ENCODE data around the gene KRTAP9-3. TPM values are rescaled to one million over a fixed set of nuclear protein-coding genes. Genes with fewer than 3 reads are reported as not detected.
"Not testable (repeated sequence)": the region's sequence is repeated elsewhere in the genome, so short reads cannot be mapped to it uniquely, and the experiment has no call there.

The KRTAP9-3 gene
- total RNA-seq, 1 donor from 2014 or later, result not detected

- H3K4me1 Mint-ChIP-seq; H3K9me3 Mint-ChIP-seq; H3K27me3 Mint-ChIP-seq; DNase-seq; intact Hi-C loops (cut with micrococcal nuclease); H3K27ac Mint-ChIP-seq; H3K4me3 Mint-ChIP-seq; H3K36me3 Mint-ChIP-seq (ENCODE audit: low read depth): not testable (repeated sequence)
Observed at GRCh38 chr17:41226598-41227095, 5.6 kb upstream of the KRTAP9-3 start, which contains the start of gene KRTAP9-2. Gene KRTAP9-2 (plus strand): TSS chr17:41226648. CDS start chr17:41226655, 7 bp downstream.

GRCh38 chr17:41230094-41230493 is 2.2 kb upstream of the KRTAP9-3 start:
- H3K9me3 Mint-ChIP-seq, result no peaks in the 10 kb centered on the region
- intact Hi-C loops (cut with micrococcal nuclease), result no loop called here
- H3K4me1 Mint-ChIP-seq, result no peaks in the 10 kb centered on the region
- no peak overlapping the region for H3K4me3 Mint-ChIP-seq
- no peak for DNase-seq
- H3K27me3 Mint-ChIP-seq, result peaks cover 17% of the 10 kb centered on the region
- no peak overlapping the region for H3K27ac Mint-ChIP-seq
- no peaks in the 10 kb centered on the region for H3K36me3 Mint-ChIP-seq (ENCODE audit: low read depth)

GRCh38 chr17:41231731-41232130 is 518 bp upstream of the KRTAP9-3 start:
- Mint-ChIP-seq H3K27me3 (peaks cover 22% of the 10 kb centered on the region), H3K9me3 (no peaks in the 10 kb centered on the region), H3K4me3 (no peak overlapping the region), H3K4me1 (no peaks in the 10 kb centered on the region), H3K36me3 (ENCODE audit: low read depth) (no peaks in the 10 kb centered on the region), H3K27ac (no peak overlapping the region)
- no peak for DNase-seq
- intact Hi-C loops (cut with micrococcal nuclease), result no loop called here

GRCh38 chr17:41237116-41237515 is 4.9 kb downstream of the KRTAP9-3 start:
- H3K9me3 Mint-ChIP-seq; DNase-seq; H3K36me3 Mint-ChIP-seq (ENCODE audit: low read depth); H3K27ac Mint-ChIP-seq; H3K4me1 Mint-ChIP-seq; H3K4me3 Mint-ChIP-seq; intact Hi-C loops (cut with micrococcal nuclease): not testable (repeated sequence)
- peaks cover 17% of the 10 kb centered on the region for H3K27me3 Mint-ChIP-seq

- H3K36me3 Mint-ChIP-seq (ENCODE audit: low read depth); H3K9me3 Mint-ChIP-seq; DNase-seq; H3K27ac Mint-ChIP-seq; intact Hi-C loops (cut with micrococcal nuclease); H3K4me3 Mint-ChIP-seq; H3K4me1 Mint-ChIP-seq: not testable (repeated sequence)
- peaks cover 19% of the 10 kb centered on the region for H3K27me3 Mint-ChIP-seq
Observed at GRCh38 chr17:41237949-41238437, 5.7 kb downstream of the KRTAP9-3 start, which contains the start of gene KRTAP9-8. Gene KRTAP9-8 (plus strand): TSS chr17:41237999. CDS start chr17:41238052, 53 bp downstream.

- peaks cover 20% of the 10 kb centered on the region for H3K27me3 Mint-ChIP-seq
- H3K4me1 Mint-ChIP-seq; H3K27ac Mint-ChIP-seq; intact Hi-C loops (cut with micrococcal nuclease); H3K4me3 Mint-ChIP-seq; H3K9me3 Mint-ChIP-seq; H3K36me3 Mint-ChIP-seq (ENCODE audit: low read depth): not testable (repeated sequence)
- peak; percentile 18 for DNase-seq
Observed at GRCh38 chr17:41246995-41247787, 14.9 kb downstream of the KRTAP9-3 start.

- DNase-seq, result peak; percentile 37
- H3K27me3 Mint-ChIP-seq, result peaks cover 22% of the 10 kb centered on the region
Observed at GRCh38 chr17:41249637-41250240, 17.5 kb downstream of the KRTAP9-3 start, which contains the start of gene KRTAP9-4. Gene KRTAP9-4 (plus strand): TSS chr17:41249687. CDS start chr17:41249721, 34 bp downstream.

GRCh38 chr17:41251261-41251660 is 19.0 kb downstream of the KRTAP9-3 start:
- Mint-ChIP-seq H3K36me3 (ENCODE audit: low read depth) (no peaks in the 10 kb centered on the region), H3K27ac (no peak overlapping the region), H3K4me3 (no peak overlapping the region), H3K9me3 (no peaks in the 10 kb centered on the region), H3K4me1 (no peaks in the 10 kb centered on the region), H3K27me3 (peaks cover 24% of the 10 kb centered on the region)
- no peak for DNase-seq
- intact Hi-C loops (cut with micrococcal nuclease), result no loop called here

More at GRCh38 chr17:41249637-41250240, 17.5 kb downstream of the KRTAP9-3 start, which contains the start of gene KRTAP9-4:
- H3K9me3 Mint-ChIP-seq; intact Hi-C loops (cut with micrococcal nuclease); H3K27ac Mint-ChIP-seq; H3K36me3 Mint-ChIP-seq (ENCODE audit: low read depth); H3K4me3 Mint-ChIP-seq; H3K4me1 Mint-ChIP-seq: not testable (repeated sequence)

GRCh38 chr17:41254861-41255260 is 22.6 kb downstream of the KRTAP9-3 start:
- H3K4me3 Mint-ChIP-seq, result no peak overlapping the region
- intact Hi-C loops (cut with micrococcal nuclease), result loop anchor here (5.0 kb wide), 1 partner anchor 42 kb away; no protein-coding TSS in a partner anchor
- peak; percentile 40 for DNase-seq
- H3K9me3 Mint-ChIP-seq, result no peaks in the 10 kb centered on the region
- peaks cover 34% of the 10 kb centered on the region for H3K27me3 Mint-ChIP-seq
- no peak overlapping the region for H3K27ac Mint-ChIP-seq
- no peaks in the 10 kb centered on the region for H3K36me3 Mint-ChIP-seq (ENCODE audit: low read depth)
- H3K4me1 Mint-ChIP-seq, result no peaks in the 10 kb centered on the region

- intact Hi-C loops (cut with micrococcal nuclease), result loop anchor here (5.0 kb wide), 1 partner anchor 42 kb away; no protein-coding TSS in a partner anchor
- H3K9me3 Mint-ChIP-seq; H3K4me3 Mint-ChIP-seq; H3K4me1 Mint-ChIP-seq; H3K36me3 Mint-ChIP-seq (ENCODE audit: low read depth); H3K27ac Mint-ChIP-seq: not testable (repeated sequence)
- peaks cover 35% of the 10 kb centered on the region for H3K27me3 Mint-ChIP-seq
- peak; percentile 29 for DNase-seq
Observed at GRCh38 chr17:41255381-41256290, 23.4 kb downstream of the KRTAP9-3 start, which contains the start of gene KRTAP9-9. Gene KRTAP9-9 (plus strand): TSS chr17:41255384.

GRCh38 chr17:41256291-41256685 is 24.0 kb downstream of the KRTAP9-3 start:
- Mint-ChIP-seq H3K4me3 (no peak overlapping the region), H3K27ac (no peak overlapping the region), H3K4me1 (no peaks in the 10 kb centered on the region), H3K27me3 (peaks cover 38% of the 10 kb centered on the region), H3K36me3 (ENCODE audit: low read depth) (no peaks in the 10 kb centered on the region), H3K9me3 (no peaks in the 10 kb centered on the region)
- DNase-seq, result no peak
- intact Hi-C loops (cut with micrococcal nuclease), result loop anchor here (5.0 kb wide), 1 partner anchor 41 kb away; no protein-coding TSS in a partner anchor

- Mint-ChIP-seq H3K27me3 (peaks cover 33% of the 10 kb centered on the region), H3K4me1 (no peaks in the 10 kb centered on the region), H3K27ac (no peak overlapping the region), H3K9me3 (no peaks in the 10 kb centered on the region), H3K4me3 (no peak overlapping the region), H3K36me3 (ENCODE audit: low read depth) (no peaks in the 10 kb centered on the region)
- intact Hi-C loops (cut with micrococcal nuclease), result loop anchor here (5.0 kb wide), 1 partner anchor 39 kb away; no protein-coding TSS in a partner anchor
- DNase-seq, result no peak
Observed at GRCh38 chr17:41258406-41258805, 26.2 kb downstream of the KRTAP9-3 start.

GRCh38 chr17:41263212-41263611 is 31.0 kb downstream of the KRTAP9-3 start:
- no peaks in the 10 kb centered on the region for H3K9me3 Mint-ChIP-seq
- DNase-seq, result peak; percentile 34
- H3K27me3 Mint-ChIP-seq, result peaks cover 26% of the 10 kb centered on the region
- H3K4me1 Mint-ChIP-seq, result no peaks in the 10 kb centered on the region
- H3K27ac Mint-ChIP-seq, result no peak overlapping the region
- no peak overlapping the region for H3K4me3 Mint-ChIP-seq
- no peaks in the 10 kb centered on the region for H3K36me3 Mint-ChIP-seq (ENCODE audit: low read depth)
- intact Hi-C loops (cut with micrococcal nuclease), result no loop called here
